SK-N-SH treated with all-trans-retinoic acid at 6 μM for 48 hours (cell line): ENCODE results near the gene CHAC1.

Source experiments
- ATAC-seq: fragments of 200-7000 bp; cut with Tn5 transposase; 3 replicates; pipeline ENCODE4 v1.9.1; 2020; ENCODE audit warnings: mild to moderate bottlenecking, moderate library complexity
- ARNTL ChIP-seq: fragments of 450-650 bp; formaldehyde crosslinking; IDR thresholded peaks from 2 replicates; pipeline ENCODE4 v1.5.0; 2020; ENCODE audit warnings: low read depth, mild to moderate bottlenecking, moderate library complexity, borderline replicate concordance
- BACH2 ChIP-seq: fragments of 250-450 bp; sonication (Bioruptor Pico); IDR thresholded peaks from 2 replicates; pipeline ENCODE4 v1.9.0; 2021; ENCODE audit warnings: mild to moderate bottlenecking, borderline replicate concordance
- CSDC2 ChIP-seq: fragments of 250-450 bp; sonication (Bioruptor Pico); IDR thresholded peaks from 2 replicates; pipeline ENCODE4 v1.5.0; 2020; ENCODE audit warnings: mild to moderate bottlenecking, moderate library complexity
- ESRRG ChIP-seq: fragments of 250-450 bp; sonication (Bioruptor Pico); IDR thresholded peaks from 2 replicates; pipeline ENCODE4 v1.6.1; 2021; ENCODE audit warnings: mild to moderate bottlenecking
- GLIS3 ChIP-seq: fragments of 250-450 bp; sonication (Bioruptor Pico); IDR thresholded peaks from 2 replicates; pipeline ENCODE4 v1.5.0; 2020; ENCODE audit warnings: mild to moderate bottlenecking, moderate library complexity
- ISL1 ChIP-seq: fragments of 250-450 bp; sonication (Bioruptor Pico); IDR thresholded peaks from 2 replicates; pipeline ENCODE4 v2.1.2; 2022; ENCODE audit warnings: mild to moderate bottlenecking, moderate library complexity
- OSR1 ChIP-seq: fragments of 250-450 bp; sonication (Bioruptor Pico); IDR thresholded peaks from 2 replicates; pipeline ENCODE4 v1.8.0; 2022; ENCODE audit warnings: moderate library complexity, mild to moderate bottlenecking, inconsistent platforms
- PPARA ChIP-seq: fragments of 250-450 bp; sonication (Bioruptor Pico); IDR thresholded peaks from 2 replicates; pipeline ENCODE4 v1.5.0; 2020; ENCODE audit warnings: mild to moderate bottlenecking, borderline replicate concordance
- RARB ChIP-seq: fragments of 250-450 bp; sonication (Bioruptor Pico); IDR thresholded peaks from 2 replicates; pipeline ENCODE4 v1.8.0; 2021; ENCODE audit warnings: mild to moderate bottlenecking, moderate library complexity
- SNAI2 ChIP-seq: fragments of 250-450 bp; sonication (Bioruptor Pico); IDR thresholded peaks from 2 replicates; pipeline ENCODE4 v1.5.0; 2020; ENCODE audit warnings: mild to moderate bottlenecking, moderate library complexity
- TCF4 ChIP-seq: fragments of 250-450 bp; sonication (Bioruptor Pico); IDR thresholded peaks from 2 replicates; pipeline ENCODE4 v1.8.0; 2021; ENCODE audit warnings: mild to moderate bottlenecking, moderate library complexity, borderline replicate concordance
- TOX ChIP-seq: fragments of 250-450 bp; sonication (Bioruptor Pico); IDR thresholded peaks from 2 replicates; pipeline ENCODE4 v1.8.0; 2021; ENCODE audit warnings: mild to moderate bottlenecking, moderate library complexity, borderline replicate concordance
- ZC3H10 ChIP-seq: fragments of 250-450 bp; sonication (Bioruptor Pico); IDR thresholded peaks from 2 replicates; pipeline ENCODE4 v1.5.1; 2021; ENCODE audit warnings: mild to moderate bottlenecking, moderate library complexity
- ZFP3 ChIP-seq: fragments of 250-450 bp; sonication (Bioruptor Pico); IDR thresholded peaks from 2 replicates; pipeline ENCODE4 v1.5.0; 2020; ENCODE audit warnings: mild to moderate bottlenecking, moderate library complexity
- ZFP30 ChIP-seq: fragments of 450-650 bp; formaldehyde crosslinking; IDR thresholded peaks from 2 replicates; pipeline ENCODE4 v1.5.0; 2022; ENCODE audit warnings: mild to moderate bottlenecking, moderate library complexity
- ZNF565 ChIP-seq: fragments of 450-650 bp; formaldehyde crosslinking; conservative IDR thresholded peaks from 2 replicates; pipeline ENCODE4 v1.5.0; 2020; ENCODE audit warnings: low read depth, mild to moderate bottlenecking, moderate library complexity
- ZNF70 ChIP-seq: fragments of 450-650 bp; formaldehyde crosslinking; IDR thresholded peaks from 2 replicates; pipeline ENCODE4 v1.5.0; 2020; ENCODE audit warnings: mild to moderate bottlenecking, moderate library complexity
- ZNF8 ChIP-seq: fragments of 450-650 bp; formaldehyde crosslinking; IDR thresholded peaks from 2 replicates; pipeline ENCODE4 v1.5.0; 2020; ENCODE audit warnings: mild to moderate bottlenecking, moderate library complexity
- TF ChIP-seq, protein P1 (sequence below): fragments of 250-450 bp; sonication (Bioruptor Pico); IDR thresholded peaks from 2 replicates; pipeline ENCODE4 v1.5.1; 2021; ENCODE audit warnings: mild to moderate bottlenecking, moderate library complexity
- TF ChIP-seq, protein P2 (sequence below): fragments of 250-450 bp; sonication (Bioruptor Pico); IDR thresholded peaks from 2 replicates; pipeline ENCODE4 v1.8.0; 2021; ENCODE audit warnings: low read depth, mild to moderate bottlenecking, moderate library complexity, borderline replicate concordance
- TF ChIP-seq, protein P3 (sequence below): fragments of 250-450 bp; sonication (Bioruptor Pico); IDR thresholded peaks from 2 replicates; pipeline ENCODE4 v1.8.0; 2020; ENCODE audit warnings: mild to moderate bottlenecking, moderate library complexity, borderline replicate concordance

CHAC1 gene

DNA sequence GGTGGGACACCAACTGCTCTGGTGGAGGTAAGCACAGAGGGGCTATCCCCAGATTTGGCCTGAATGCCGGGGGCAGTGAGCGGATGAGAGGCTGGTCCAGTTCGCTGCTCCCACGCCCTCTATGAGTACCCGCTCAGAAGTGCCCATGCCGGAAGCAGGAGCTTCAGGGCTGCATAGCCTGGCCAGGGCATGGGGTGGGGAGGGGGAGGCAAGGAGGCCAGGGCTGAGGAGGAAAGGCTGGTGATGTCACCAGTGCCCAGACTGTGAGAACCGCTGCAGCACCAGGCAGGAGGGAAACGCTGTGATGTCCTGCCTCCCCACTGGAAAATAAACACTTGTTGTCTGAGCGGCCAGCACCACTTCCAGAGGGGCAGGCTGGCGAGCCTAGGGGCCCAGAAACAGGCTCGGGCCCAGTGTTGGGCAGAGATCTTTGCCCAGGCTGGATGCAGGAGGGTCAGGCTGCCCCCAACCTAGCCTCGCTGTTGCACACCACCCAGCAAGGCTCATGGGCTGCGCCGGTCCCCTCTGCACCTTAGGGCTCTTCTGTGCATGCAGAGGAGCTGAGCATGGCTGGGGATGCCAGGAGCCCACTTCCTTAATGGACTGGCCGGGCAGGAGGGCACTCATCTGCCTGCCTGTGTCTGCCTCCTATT lies 35.0 kb upstream of the CHAC1 start:
- TF ChIP-seq, protein P1, sequence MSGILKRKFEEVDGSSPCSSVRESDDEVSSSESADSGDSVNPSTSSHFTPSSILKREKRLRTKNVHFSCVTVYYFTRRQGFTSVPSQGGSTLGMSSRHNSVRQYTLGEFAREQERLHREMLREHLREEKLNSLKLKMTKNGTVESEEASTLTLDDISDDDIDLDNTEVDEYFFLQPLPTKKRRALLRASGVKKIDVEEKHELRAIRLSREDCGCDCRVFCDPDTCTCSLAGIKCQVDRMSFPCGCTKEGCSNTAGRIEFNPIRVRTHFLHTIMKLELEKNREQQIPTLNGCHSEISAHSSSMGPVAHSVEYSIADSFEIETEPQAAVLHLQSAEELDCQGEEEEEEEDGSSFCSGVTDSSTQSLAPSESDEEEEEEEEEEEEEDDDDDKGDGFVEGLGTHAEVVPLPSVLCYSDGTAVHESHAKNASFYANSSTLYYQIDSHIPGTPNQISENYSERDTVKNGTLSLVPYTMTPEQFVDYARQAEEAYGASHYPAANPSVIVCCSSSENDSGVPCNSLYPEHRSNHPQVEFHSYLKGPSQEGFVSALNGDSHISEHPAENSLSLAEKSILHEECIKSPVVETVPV (CRISPR knock-in tag) = no peak
- no peak for TF ChIP-seq ZNF565 (CRISPR knock-in tag)
- TF ChIP-seq BACH2 (CRISPR knock-in tag) = no peak
- no peak for TF ChIP-seq RARB (CRISPR knock-in tag)
- no peak for TF ChIP-seq TOX (CRISPR knock-in tag)
- TF ChIP-seq ISL1 = no peak
- TF ChIP-seq OSR1 = no peak
- no peak for TF ChIP-seq ZC3H10
- TF ChIP-seq TCF4 (CRISPR knock-in tag) = no peak
- no peak for TF ChIP-seq ZNF70 (CRISPR knock-in tag)
- TF ChIP-seq, protein P2, sequence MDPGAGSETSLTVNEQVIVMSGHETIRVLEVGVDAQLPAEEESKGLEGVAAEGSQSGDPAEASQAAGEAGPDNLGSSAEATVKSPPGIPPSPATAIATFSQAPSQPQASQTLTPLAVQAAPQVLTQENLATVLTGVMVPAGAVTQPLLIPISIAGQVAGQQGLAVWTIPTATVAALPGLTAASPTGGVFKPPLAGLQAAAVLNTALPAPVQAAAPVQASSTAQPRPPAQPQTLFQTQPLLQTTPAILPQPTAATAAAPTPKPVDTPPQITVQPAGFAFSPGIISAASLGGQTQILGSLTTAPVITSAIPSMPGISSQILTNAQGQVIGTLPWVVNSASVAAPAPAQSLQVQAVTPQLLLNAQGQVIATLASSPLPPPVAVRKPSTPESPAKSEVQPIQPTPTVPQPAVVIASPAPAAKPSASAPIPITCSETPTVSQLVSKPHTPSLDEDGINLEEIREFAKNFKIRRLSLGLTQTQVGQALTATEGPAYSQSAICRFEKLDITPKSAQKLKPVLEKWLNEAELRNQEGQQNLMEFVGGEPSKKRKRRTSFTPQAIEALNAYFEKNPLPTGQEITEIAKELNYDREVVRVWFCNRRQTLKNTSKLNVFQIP (CRISPR knock-in tag) = no peak
- no peak for TF ChIP-seq ZFP3 (CRISPR knock-in tag)
- TF ChIP-seq, protein P3, sequence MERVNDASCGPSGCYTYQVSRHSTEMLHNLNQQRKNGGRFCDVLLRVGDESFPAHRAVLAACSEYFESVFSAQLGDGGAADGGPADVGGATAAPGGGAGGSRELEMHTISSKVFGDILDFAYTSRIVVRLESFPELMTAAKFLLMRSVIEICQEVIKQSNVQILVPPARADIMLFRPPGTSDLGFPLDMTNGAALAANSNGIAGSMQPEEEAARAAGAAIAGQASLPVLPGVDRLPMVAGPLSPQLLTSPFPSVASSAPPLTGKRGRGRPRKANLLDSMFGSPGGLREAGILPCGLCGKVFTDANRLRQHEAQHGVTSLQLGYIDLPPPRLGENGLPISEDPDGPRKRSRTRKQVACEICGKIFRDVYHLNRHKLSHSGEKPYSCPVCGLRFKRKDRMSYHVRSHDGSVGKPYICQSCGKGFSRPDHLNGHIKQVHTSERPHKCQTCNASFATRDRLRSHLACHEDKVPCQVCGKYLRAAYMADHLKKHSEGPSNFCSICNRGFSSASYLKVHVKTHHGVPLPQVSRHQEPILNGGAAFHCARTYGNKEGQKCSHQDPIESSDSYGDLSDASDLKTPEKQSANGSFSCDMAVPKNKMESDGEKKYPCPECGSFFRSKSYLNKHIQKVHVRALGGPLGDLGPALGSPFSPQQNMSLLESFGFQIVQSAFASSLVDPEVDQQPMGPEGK (CRISPR knock-in tag) = no peak
- no peak for TF ChIP-seq SNAI2
- TF ChIP-seq PPARA (CRISPR knock-in tag) = no peak
- no peak for ATAC-seq

DNA sequence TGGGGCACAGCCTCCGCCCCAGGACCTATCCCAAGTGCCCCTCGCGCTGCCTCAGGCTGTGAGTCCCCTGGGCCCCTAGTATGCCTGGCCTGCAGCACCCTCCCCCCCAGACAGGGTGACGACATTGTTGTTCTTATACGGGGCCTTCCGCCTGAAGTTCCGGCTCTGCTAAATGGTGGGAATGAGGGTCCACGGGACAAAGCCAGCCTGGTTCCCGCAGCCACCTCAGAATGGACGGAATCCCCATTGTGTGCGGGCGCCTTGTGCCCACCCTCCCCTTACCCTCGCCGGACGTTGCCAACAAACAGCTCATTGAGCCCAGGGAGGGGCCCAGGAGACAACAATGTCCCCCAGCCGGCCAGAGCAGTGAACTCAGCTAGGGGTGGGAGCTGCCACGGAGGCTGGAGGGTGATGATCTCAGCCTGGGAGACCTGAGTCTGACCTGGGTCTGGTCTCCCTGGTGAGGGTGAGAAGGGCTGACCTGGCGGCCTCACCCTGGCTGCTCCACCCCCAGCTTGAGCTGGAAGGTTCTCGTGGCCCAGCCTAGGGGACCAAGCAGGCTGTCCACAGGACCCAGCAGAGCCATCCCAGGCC lies 34.4 kb upstream of the CHAC1 start:
- no peak for ATAC-seq
- TF ChIP-seq PPARA (CRISPR knock-in tag) (no peak), ARNTL (CRISPR knock-in tag) (no peak)

DNA sequence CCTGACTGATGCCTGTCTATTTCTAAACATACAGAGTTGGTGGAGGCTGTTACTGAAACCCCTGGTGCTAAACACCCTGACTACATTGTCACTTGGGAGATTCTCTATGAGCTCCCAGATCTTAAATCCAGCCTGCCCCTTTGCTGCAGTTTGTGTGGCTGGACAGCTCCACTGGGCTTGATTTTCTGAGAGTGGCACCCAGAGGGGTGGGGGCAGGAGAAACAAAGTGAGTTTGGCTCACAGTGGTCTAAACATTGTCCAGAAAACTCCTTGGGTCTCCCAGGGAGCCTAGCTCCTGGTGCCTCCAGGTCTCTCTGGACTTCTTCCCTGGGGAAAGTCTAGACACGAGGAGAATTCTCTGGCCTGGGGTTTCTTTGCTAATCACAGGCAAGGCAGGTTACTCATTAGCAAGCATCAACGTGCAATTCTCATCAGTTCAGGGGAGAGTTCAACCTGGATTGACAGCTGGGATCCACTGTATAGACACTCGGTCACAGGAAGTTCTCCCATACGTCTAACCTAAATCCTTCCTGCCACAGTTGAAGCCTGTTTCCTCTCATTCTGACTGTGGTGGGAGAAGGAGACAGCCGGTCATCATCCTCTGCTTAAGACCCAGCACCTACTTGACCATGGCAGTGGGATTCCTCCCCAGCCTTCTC lies 31.2 kb upstream of the CHAC1 start:
- ATAC-seq = no peak
- TF ChIP-seq ARNTL (CRISPR knock-in tag) = no peak
- no peak for TF ChIP-seq ESRRG
- no peak for TF ChIP-seq PPARA (CRISPR knock-in tag)
- TF ChIP-seq ZC3H10 = no peak
- TF ChIP-seq, protein P2 (CRISPR knock-in tag) = no peak
- no peak for TF ChIP-seq ZFP3 (CRISPR knock-in tag)
- no peak for TF ChIP-seq RARB (CRISPR knock-in tag)
- TF ChIP-seq TCF4 (CRISPR knock-in tag) = no peak
- no peak for TF ChIP-seq ZFP30
- no peak for TF ChIP-seq CSDC2
- no peak for TF ChIP-seq GLIS3 (CRISPR knock-in tag)
- TF ChIP-seq, protein P1 (CRISPR knock-in tag) = no peak
- TF ChIP-seq, protein P3 (CRISPR knock-in tag) = no peak
- TF ChIP-seq SNAI2 = no peak
- no peak for TF ChIP-seq OSR1
- no peak for TF ChIP-seq ISL1
- TF ChIP-seq ZNF8 (CRISPR knock-in tag) = no peak
- no peak for TF ChIP-seq TOX (CRISPR knock-in tag)
